Activated CD8-positive, alpha-beta memory T cell treated with anti-CD3 and anti-CD28 coated beads for 24 hours (primary cell): ENCODE results near the gene ARHGAP24.

Source experiments
- DNase-seq: peaks from one replicate; pipeline ENCODE4 v3.0.0-alpha.2; 2020

ARHGAP24 gene

DNA sequence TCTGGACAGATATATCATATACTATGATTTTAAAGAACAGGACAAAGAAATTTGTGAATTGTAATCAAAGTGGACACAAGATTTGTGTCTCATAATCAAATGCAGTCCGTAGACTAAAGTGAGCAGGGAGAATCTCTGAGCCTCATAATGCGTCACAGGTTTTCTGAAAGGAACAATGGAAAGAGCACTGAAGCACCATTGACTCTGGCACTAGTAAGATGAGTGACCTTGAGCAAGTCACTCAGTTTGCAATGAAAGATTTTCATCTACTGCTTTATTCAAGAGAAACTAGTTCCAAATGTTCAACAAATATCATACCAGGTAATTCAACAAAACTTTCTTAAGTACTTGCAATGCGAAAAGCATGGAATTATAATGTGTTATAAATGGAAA is 569.6 kb downstream of the ARHGAP24 start:
- no peak for DNase-seq

DNA sequence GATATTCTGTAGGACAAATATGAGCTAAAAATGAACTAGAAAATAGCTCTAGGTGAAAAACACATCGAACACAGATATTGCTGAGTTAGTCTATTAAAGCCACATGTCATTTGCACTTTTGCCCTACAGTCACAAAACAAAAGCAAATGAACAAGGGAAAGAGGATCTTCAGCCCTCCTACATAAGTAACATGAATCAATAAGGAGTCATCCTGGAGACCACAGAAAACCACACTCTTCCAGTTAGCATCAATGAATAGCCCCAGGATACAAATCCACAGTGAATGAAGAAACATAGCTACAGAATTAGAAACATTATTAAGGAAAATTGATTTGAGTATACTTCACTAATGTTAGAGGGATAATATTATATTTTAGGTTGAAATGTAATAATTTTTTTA is 573.5 kb downstream of the ARHGAP24 start:
- no peak for DNase-seq

DNA sequence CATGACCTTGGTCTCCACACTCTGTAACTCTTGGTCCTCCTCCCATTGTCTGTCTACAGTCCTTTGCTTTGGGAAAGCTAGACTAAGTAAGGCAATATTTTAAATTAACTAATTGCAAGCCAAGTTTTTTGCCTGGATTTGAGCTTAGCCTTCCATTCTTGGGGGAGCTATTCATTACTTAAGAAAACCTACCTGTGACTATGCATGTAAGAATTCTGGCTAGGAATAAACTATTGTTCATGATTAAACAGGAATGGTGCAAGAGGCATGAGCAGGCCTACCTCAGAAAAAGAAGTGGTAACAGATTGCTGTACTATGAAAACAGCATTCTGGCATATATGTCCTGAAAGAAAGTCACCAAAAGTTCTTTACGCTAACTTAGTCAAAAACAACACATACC is 575.5 kb downstream of the ARHGAP24 start:
- DNase-seq = no peak
